NCI-H345 treated with DMSO at 0.1 percent for 48 hours (cell line): Measurements from ENCODE around the gene SKIC2.
A peak's percentile ranks its signal among the peaks of the same experiment; 100 is the strongest.
"Not testable (repeated sequence)": the region's sequence is repeated elsewhere in the genome, so short reads cannot be mapped to it uniquely, and the experiment has no call there.

Experiments used
- DNase-seq: peaks from one replicate; lab custom pipeline; 2025; ENCODE audit not compliant: unreplicated experiment; lab: John Stamatoyannopoulos, UW

Gene SKIC2

GRCh38 chr6:31968791-31969711, 10.1 kb downstream of the SKIC2 start:
- no peak for DNase-seq

- no peak for DNase-seq
Observed at GRCh38 chr6:31969712-31970603, 11.0 kb downstream of the SKIC2 start.

- DNase-seq = no peak
Observed at GRCh38 chr6:31970604-31971271, 11.8 kb downstream of the SKIC2 start.

- DNase-seq = no peak
Observed at GRCh38 chr6:31971279-31971992, 12.5 kb downstream of the SKIC2 start.

- peak; percentile 98 for DNase-seq
Observed at GRCh38 chr6:31971993-31972708, 13.2 kb downstream of the SKIC2 start, which contains the start of gene DXO. Gene DXO (minus strand): TSS chr6:31972138. CDS start chr6:31971675, 463 bp downstream.

- DNase-seq = no peak
Observed at GRCh38 chr6:31972709-31973350, 13.9 kb downstream of the SKIC2 start.

GRCh38 chr6:31976065-31976464, 17.1 kb downstream of the SKIC2 start:
- DNase-seq = not testable (repeated sequence)

GRCh38 chr6:31977816-31978431, 18.9 kb downstream of the SKIC2 start:
- DNase-seq = no peak

- no peak for DNase-seq
Observed at GRCh38 chr6:31978831-31979230, 19.9 kb downstream of the SKIC2 start.

- no peak for DNase-seq
Observed at GRCh38 chr6:31979238-31979898, 20.4 kb downstream of the SKIC2 start.

GRCh38 chr6:31980195-31980876, 21.4 kb downstream of the SKIC2 start:
- DNase-seq = not testable (repeated sequence)

GRCh38 chr6:31980998-31981397, 22.0 kb downstream of the SKIC2 start:
- not testable (repeated sequence) for DNase-seq

GRCh38 chr6:31981744-31982143, 22.8 kb downstream of the SKIC2 start, which contains the start of gene C4A:
Gene C4A (plus strand): TSS chr6:31982057. CDS start chr6:31982108, 51 bp downstream.
- not testable (repeated sequence) for DNase-seq

GRCh38 chr6:31989363-31989762, 30.4 kb downstream of the SKIC2 start:
- not testable (repeated sequence) for DNase-seq

GRCh38 chr6:31994421-31994820, 35.4 kb downstream of the SKIC2 start:
- not testable (repeated sequence) for DNase-seq

- not testable (repeated sequence) for DNase-seq
Observed at GRCh38 chr6:31996385-31996784, 37.4 kb downstream of the SKIC2 start.

GRCh38 chr6:32002546-32003268, 43.7 kb downstream of the SKIC2 start:
- not testable (repeated sequence) for DNase-seq
